Glomerular endothelial cell (primary cell): ENCODE data around the gene SMU1. TPM values are rescaled to one million over a fixed set of nuclear protein-coding genes. Genes with fewer than 3 reads are reported as not detected.

ENCODE experiments used
- DNase-seq: peaks from one replicate; pipeline ENCODE4 v3.0.0-alpha.2; 2011; ENCODE audit warnings: low read depth, low spot score; ENCODE audit errors: extremely low read depth
- total RNA-seq: library from RNA; depleted of rRNA; stranded (reverse); fragments of >200 nt; gene quantifications from 2 replicates; pipeline ENCODE4 v1.2.3, GENCODE V29; 2015

SMU1 gene
- total RNA-seq, 1 donor from 2014 or later, result 12.3 TPM

GRCh38 chr9:33049680-33050361 is 26.7 kb downstream of the SMU1 start:
- DNase-seq, result no peak

- DNase-seq, result no peak
These were observed 28.4 kb downstream of the SMU1 start for GRCh38 chr9:33048054-33048465.

- DNase-seq, result no peak
These were observed 30.4 kb downstream of the SMU1 start for GRCh38 chr9:33046061-33046460.

DNA sequence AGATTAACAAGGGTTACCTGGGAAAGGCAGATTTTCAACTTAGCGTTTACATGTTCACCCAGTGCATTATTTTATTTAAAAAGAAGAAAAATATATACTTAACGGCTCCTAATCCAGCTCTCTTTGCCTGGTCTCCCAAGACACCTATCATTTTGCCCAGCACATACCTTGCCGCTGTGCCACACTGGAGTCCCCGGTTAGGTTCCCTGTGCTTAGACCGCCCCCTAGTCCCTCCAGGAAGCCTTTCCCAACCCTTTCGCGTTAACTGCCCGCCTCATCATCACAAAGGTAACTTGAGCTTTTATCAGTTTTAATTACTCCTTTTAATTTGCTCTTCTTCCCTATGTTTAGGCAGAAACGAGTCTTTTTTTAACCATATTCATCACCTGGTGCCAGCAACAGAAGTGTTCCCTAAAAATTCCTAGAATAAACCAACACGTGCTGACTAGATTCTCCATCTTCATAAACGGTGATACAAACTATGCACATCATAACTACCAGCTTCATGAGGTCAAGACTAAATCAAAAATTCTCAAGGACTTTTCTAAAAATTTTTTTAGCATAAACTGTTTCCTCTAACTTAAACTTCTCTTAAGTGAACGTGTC is 31.7 kb downstream of the SMU1 start:
- no peak for DNase-seq

GRCh38 chr9:33044162-33044673 is 32.3 kb downstream of the SMU1 start:
- DNase-seq, result peak; percentile 63

- DNase-seq, result no peak
These were observed 32.8 kb downstream of the SMU1 start for GRCh38 chr9:33043671-33044070.

GRCh38 chr9:33042473-33042872 is 34.0 kb downstream of the SMU1 start:
- no peak for DNase-seq

GRCh38 chr9:33041432-33042188 is 34.9 kb downstream of the SMU1 start:
- no peak for DNase-seq

- DNase-seq, result no peak
These were observed 35.6 kb downstream of the SMU1 start for GRCh38 chr9:33040792-33041431.

- DNase-seq, result no peak
These were observed 43.6 kb downstream of the SMU1 start for GRCh38 chr9:33032865-33033264.

- DNase-seq, result no peak
These were observed 44.2 kb downstream of the SMU1 start for GRCh38 chr9:33032292-33032691.

DNA sequence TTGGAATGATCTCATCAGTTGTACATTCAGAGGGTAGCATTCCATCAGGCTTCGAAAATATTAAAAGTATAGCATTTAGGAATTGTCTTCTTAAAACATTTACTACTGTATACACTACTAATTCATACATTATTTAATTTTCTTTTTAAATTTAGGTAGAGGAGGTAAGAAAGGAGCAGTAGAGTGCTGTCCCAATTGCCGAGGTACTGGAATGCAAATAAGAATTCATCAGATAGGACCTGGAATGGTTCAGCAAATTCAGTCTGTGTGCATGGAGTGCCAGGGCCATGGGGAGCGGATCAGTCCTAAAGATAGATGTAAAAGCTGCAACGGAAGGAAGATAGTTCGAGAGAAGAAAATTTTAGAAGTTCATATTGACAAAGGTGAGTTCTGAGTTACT is 46.2 kb downstream of the SMU1 start:
- DNase-seq, result no peak

DNA sequence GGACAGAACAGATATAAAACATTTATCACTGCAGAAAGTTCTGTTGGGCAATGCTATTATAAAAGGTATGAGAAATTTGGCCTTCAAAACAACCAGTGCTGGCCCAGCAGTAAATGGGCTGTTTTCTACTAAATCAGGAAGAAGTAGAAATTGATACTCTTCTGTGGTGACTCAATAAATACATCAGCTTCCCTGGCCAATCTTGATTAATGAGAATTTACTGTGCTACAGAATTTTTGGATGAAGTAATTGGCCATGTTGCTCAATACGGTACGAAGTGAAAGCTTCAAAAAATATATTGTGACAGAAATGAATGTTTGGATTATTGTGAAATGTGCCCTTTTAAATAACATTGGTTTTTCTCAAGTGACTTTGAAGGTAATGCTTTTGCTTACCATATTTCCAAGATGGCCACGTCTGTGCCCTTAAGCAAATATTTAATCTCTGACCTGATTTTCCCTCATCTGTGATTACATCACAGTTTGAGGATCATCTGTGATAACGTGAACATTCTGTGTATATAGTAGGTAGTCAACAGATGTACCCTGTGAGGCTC is 47.2 kb downstream of the SMU1 start:
- DNase-seq, result no peak

DNA sequence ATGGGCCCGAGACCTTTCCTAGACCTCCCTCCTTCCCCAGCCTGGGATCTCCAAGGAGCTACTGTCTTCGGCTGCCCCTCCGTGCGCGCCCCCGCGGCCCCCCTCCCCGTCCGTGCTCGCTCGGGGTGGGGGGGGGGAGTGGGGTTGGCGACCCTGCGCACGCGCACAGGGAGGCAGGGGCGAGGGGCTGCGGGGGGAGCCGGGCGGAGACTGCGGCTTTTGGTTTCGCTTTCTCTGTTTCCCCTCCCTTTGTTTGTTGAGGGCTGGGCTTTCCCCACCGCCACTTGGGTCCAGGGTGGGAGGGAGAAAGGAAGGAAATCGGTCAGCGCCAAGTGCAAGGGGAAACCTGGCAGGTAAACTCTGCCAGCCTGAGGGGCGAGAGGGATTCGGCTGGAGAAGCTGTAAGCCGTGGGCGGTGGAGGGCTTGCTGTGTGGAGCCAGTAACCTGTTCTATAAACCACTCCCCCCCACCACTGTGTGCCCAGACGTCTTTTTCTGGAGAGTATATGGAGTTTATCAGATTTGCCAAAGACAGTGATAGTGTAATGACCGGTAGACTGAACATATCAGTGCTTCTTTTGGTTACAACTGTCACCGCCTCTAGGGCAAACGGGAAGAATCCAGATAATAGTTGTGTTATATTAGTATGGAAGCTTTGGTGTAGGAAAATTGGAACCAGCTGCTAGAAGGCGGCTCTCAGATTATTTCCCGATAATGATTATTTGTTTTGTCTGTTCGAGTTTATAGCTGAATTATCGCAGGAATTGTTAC is 50.7 kb downstream of the SMU1 start:
- no peak for DNase-seq

- DNase-seq, result no peak
These were observed 51.4 kb downstream of the SMU1 start, which contains the start of gene DNAJA1 for GRCh38 chr9:33024966-33025571. DNAJA1 (plus strand) TSS chr9:33025273; CDS start chr9:33026485, 1,212 bp downstream.

GRCh38 chr9:33024126-33024965 is 52.1 kb downstream of the SMU1 start:
- DNase-seq, result no peak

DNA sequence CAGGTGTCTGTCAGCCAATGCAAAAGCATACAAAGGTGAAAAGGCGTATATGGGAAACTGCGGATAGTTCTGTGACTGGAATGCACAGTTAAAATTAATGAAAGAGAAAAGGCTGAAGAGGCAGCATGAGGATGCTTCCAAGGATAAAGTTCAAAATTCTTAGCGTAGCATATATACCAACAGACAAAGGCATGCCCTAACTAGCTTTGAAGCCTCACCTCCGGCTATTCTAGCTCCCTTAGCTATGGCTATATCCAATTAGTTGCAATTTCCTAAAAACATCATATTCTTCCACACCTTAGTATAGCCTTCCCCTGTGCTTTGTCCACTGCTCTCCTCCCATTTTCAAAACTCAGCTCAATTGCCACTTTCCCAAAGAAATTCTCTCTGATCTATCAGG is 52.8 kb downstream of the SMU1 start:
- DNase-seq, result no peak

GRCh38 chr9:33022755-33023154 is 53.7 kb downstream of the SMU1 start:
- no peak for DNase-seq

DNA sequence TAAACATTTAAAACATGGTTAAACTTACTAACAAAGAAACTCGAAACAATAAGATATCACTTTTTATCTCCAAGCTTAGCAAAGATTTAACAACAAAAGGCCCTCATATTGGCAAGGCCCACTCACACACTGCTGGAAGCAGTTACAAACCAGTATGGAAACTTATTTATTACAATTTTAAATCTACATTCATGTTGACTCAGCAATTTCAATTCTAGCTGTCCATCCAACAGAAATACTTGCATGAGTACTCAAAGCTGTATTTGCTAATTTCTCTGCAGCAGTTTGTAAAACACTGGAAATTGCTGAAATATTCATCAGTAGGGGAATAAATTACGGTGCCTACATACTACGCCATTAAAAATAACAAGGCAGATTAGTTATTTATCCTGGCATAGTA is 54.2 kb downstream of the SMU1 start:
- DNase-seq, result no peak
